A549 (cell line): ENCODE measurements around the gene DNAJB1. TPM values are rescaled to one million over a fixed set of nuclear protein-coding genes. Genes with fewer than 3 reads are reported as not detected.
A peak's percentile ranks its signal among the peaks of the same experiment; 100 is the strongest.

Experiments used
- ATAC-seq, 2 experiments: fragments of 200-7000 bp in 1 of 2; fragments of >200 bp in 1 of 2; cut with Nextera tagmentation in 1 of 2; cut with Tn5 transposase in 1 of 2; 3 replicates each; pipeline versions ENCODE4 v1.8.0 to v1.9.1; 2018 to 2020; ENCODE audit warnings: mild to moderate bottlenecking in 1 of 2, moderate library complexity in 1 of 2
- CTCF ChIA-PET: fragments of 300-600 bp; sonication (Branson Sonifier 250); formaldehyde crosslinking; extraction: SDS; loops from one replicate; lab custom pipeline; 2021; ENCODE audit warnings: antibody characterized with exemption, inconsistent platforms; lab: Yijun Ruan, JAX
- POLR2A ChIA-PET: fragments of 350-600 bp; formaldehyde crosslinking; extraction: SDS; loops from one replicate; lab custom pipeline; 2021; ENCODE audit warnings: antibody characterized with exemption, inconsistent platforms; lab: Yijun Ruan, JAX
- DNase-seq, 2 experiments: peaks; one replicate each; pipeline versions ENCODE4 v3.0.0 to v3.0.0-alpha.2; 2011 to 2016; ENCODE audit warnings: low read depth in 1 of 2, low spot score in 1 of 2
- FAIRE-seq: peaks from 2 replicates; lab custom pipeline; 2011; peaks lifted over from hg19 to GRCh38; lab: Jason Lieb, UNC
- H3K27ac ChIP-seq, 2 experiments: fragments of >200 bp; sonication (Bioruptor Twin); formaldehyde crosslinking; 3 replicates each; pipeline ENCODE4 v1.5.1; 2016 to 2017
- H3K4me1 ChIP-seq: fragments of >200 bp; sonication (Bioruptor Twin); formaldehyde crosslinking; 3 replicates; pipeline ENCODE4 v1.6.1; 2016
- H3K4me2 ChIP-seq: fragments of >200 bp; sonication (Bioruptor Twin); formaldehyde crosslinking; 3 replicates; pipeline ENCODE4 v1.6.1; 2016
- H3K4me3 ChIP-seq: fragments of >200 bp; sonication (Bioruptor Twin); formaldehyde crosslinking; 3 replicates; pipeline ENCODE4 v1.5.1; 2016
- H3K9me3 ChIP-seq: fragments of >200 bp; sonication (Bioruptor Twin); formaldehyde crosslinking; 3 replicates; pipeline ENCODE4 v1.6.1; 2016
- CBX8 ChIP-seq: fragments of 200-600 bp; sonication (generic); IDR thresholded peaks from 2 replicates; pipeline ENCODE4 v1.6.1; 2016
- CEBPB ChIP-seq, 2 experiments: fragments of >200 bp in 1 of 2; sonication (Bioruptor Twin) in 1 of 2; formaldehyde crosslinking in 1 of 2; IDR thresholded peaks; 2 replicates each; pipeline ENCODE4 v1.6.1; 2012 to 2016
- CHD4 ChIP-seq: fragments of 200-600 bp; sonication (generic); IDR thresholded peaks from 2 replicates; pipeline ENCODE4 v1.6.1; 2016; ENCODE audit warnings: antibody characterized with exemption, mild to moderate bottlenecking, borderline replicate concordance
- CTCF ChIP-seq: fragments of >200 bp; sonication (Bioruptor Twin); formaldehyde crosslinking; IDR thresholded peaks from 3 replicates; pipeline ENCODE4 v1.5.1; 2016
- E2F6 ChIP-seq: IDR thresholded peaks from 2 replicates; pipeline ENCODE4 v1.6.1; 2012; ENCODE audit warnings: low read depth, borderline replicate concordance
- EP300 ChIP-seq, 2 experiments: fragments of >200 bp; sonication (Bioruptor Twin); formaldehyde crosslinking; IDR thresholded peaks; 2 replicates in 1 of 2; 3 replicates in 1 of 2; pipeline ENCODE4 v1.6.1; 2016 to 2017
- FOSL2 ChIP-seq, 2 experiments: fragments of 450-650 bp in 1 of 2; fragments of >200 bp in 1 of 2; sonication (Bioruptor Twin) in 1 of 2; formaldehyde crosslinking; IDR thresholded peaks; 2 replicates each; pipeline versions ENCODE4 v1.5.0 to v1.6.1; 2016 to 2020; ENCODE audit warnings: mild to moderate bottlenecking in 1 of 2, moderate library complexity in 1 of 2
- FOXS1 ChIP-seq: fragments of 250-450 bp; sonication (Bioruptor Pico); IDR thresholded peaks from 2 replicates; pipeline ENCODE4 v1.5.0; 2020; ENCODE audit warnings: mild to moderate bottlenecking, moderate library complexity
- GATA3 ChIP-seq: IDR thresholded peaks from 2 replicates; pipeline ENCODE4 v1.6.1; 2012; ENCODE audit warnings: borderline replicate concordance
- HOXA7 ChIP-seq: fragments of 250-450 bp; sonication (Bioruptor Pico); IDR thresholded peaks from 2 replicates; pipeline ENCODE4 v1.5.0; 2020; ENCODE audit warnings: mild to moderate bottlenecking, moderate library complexity
- HOXB13 ChIP-seq: fragments of 250-450 bp; sonication (Bioruptor Pico); IDR thresholded peaks from 2 replicates; pipeline ENCODE4 v1.5.0; 2020; ENCODE audit warnings: low read depth, mild to moderate bottlenecking, moderate library complexity
- JUN ChIP-seq, 2 experiments: fragments of >200 bp; sonication (Bioruptor Twin); formaldehyde crosslinking; IDR thresholded peaks; 2 replicates in 1 of 2; 3 replicates in 1 of 2; pipeline ENCODE4 v1.6.1; 2016 to 2017
- NFE2L2 ChIP-seq: fragments of 150-350 bp; conservative IDR thresholded peaks from 2 replicates; pipeline ENCODE4 v1.6.1; 2014; ENCODE audit warnings: low read length
- POLR2AphosphoS2 ChIP-seq: conservative IDR thresholded peaks from 2 replicates; pipeline ENCODE4 v1.6.1; 2012; ENCODE audit warnings: low read length, improper control_type of control experiment, inconsistent platforms
- RAD21 ChIP-seq, 2 experiments: fragments of >200 bp in 1 of 2; sonication (Bioruptor Twin) in 1 of 2; formaldehyde crosslinking in 1 of 2; IDR thresholded peaks in 1 of 2; conservative IDR thresholded peaks in 1 of 2; 2 replicates in 1 of 2; 3 replicates in 1 of 2; pipeline ENCODE4 v1.6.1; 2012 to 2018; ENCODE audit warnings: inconsistent platforms in 1 of 2
- RARB ChIP-seq: fragments of 250-450 bp; sonication (Bioruptor Pico); IDR thresholded peaks from 2 replicates; pipeline ENCODE4 v1.8.0; 2021; ENCODE audit warnings: mild to moderate bottlenecking, moderate library complexity
- TFCP2L1 ChIP-seq: fragments of 250-450 bp; sonication (Bioruptor Pico); IDR thresholded peaks from 2 replicates; pipeline ENCODE4 v1.5.0; 2021; ENCODE audit warnings: mild to moderate bottlenecking
- WGBS: methylation state at CpG from one replicate; pipeline ENCODE4 v1.1.6; 2017; ENCODE audit errors: missing lambda C conversion rate; 5-methylcytosine and 5-hydroxymethylcytosine counted together
- polyA plus RNA-seq, 4 experiments: library from polyadenylated mRNA; depleted of rRNA in 3 of 4; stranded (reverse); fragments of >200 nt; fragmentation: RNase III in 1 of 4; extraction: RNeasy Plus Mini Kit Qiagen cat#74134 plus additional on column Dnase treatment in 1 of 4; gene quantifications; 2 replicates in 3 of 4; 3 replicates in 1 of 4; pipeline ENCODE4 v1.2.3, GENCODE V29; 2011 to 2017
- TF ChIP-seq, protein P1 (sequence below): fragments of 200-600 bp; sonication (generic); IDR thresholded peaks from 2 replicates; pipeline ENCODE4 v1.6.1; 2016; ENCODE audit warnings: antibody characterized with exemption, mild to moderate bottlenecking, moderate library complexity
- TF ChIP-seq, protein P2 (sequence below): fragments of 150-350 bp; IDR thresholded peaks from 2 replicates; pipeline ENCODE4 v1.6.1; 2014; ENCODE audit warnings: low read depth, mild to moderate bottlenecking, low read length
- TF ChIP-seq, protein P3 (sequence below): IDR thresholded peaks from 2 replicates; pipeline ENCODE4 v1.6.1; 2012

The DNAJB1 gene
- polyA plus RNA-seq, 2 of the 4 experiments (the other 2 are of a cell fraction), result 124 to 128 TPM

GRCh38 chr19:14507704-14508542 is 10.3 kb downstream of the DNAJB1 start:
- CTCF ChIA-PET, result interaction anchor here (0.6 to 1.2 kb wide), 2 partner anchors 8 to 65 kb away, joined by 3 read pairs; no protein-coding TSS in a partner anchor
- TF ChIP-seq EP300 (IDR thresholded peaks at IDR 0.05) (peak in 1 of 2 experiments; percentile 37; a peak in 2 of 5 replicates), FOSL2 (IDR thresholded peaks at IDR 0.05) (no peak), FOSL2 (CRISPR knock-in tag; IDR thresholded peaks at IDR 0.05) (peak; percentile 74), CEBPB (IDR thresholded peaks at IDR 0.05) (peak in 1 of 2 experiments; percentile 24; a peak in 1 of 4 replicates), RARB (0 out of 2 replicates have a peak, but pooled peaks have one; percentile 83), JUN (IDR thresholded peaks at IDR 0.05) (no peak), E2F6 (no peak)
- TF ChIP-seq, protein P1, sequence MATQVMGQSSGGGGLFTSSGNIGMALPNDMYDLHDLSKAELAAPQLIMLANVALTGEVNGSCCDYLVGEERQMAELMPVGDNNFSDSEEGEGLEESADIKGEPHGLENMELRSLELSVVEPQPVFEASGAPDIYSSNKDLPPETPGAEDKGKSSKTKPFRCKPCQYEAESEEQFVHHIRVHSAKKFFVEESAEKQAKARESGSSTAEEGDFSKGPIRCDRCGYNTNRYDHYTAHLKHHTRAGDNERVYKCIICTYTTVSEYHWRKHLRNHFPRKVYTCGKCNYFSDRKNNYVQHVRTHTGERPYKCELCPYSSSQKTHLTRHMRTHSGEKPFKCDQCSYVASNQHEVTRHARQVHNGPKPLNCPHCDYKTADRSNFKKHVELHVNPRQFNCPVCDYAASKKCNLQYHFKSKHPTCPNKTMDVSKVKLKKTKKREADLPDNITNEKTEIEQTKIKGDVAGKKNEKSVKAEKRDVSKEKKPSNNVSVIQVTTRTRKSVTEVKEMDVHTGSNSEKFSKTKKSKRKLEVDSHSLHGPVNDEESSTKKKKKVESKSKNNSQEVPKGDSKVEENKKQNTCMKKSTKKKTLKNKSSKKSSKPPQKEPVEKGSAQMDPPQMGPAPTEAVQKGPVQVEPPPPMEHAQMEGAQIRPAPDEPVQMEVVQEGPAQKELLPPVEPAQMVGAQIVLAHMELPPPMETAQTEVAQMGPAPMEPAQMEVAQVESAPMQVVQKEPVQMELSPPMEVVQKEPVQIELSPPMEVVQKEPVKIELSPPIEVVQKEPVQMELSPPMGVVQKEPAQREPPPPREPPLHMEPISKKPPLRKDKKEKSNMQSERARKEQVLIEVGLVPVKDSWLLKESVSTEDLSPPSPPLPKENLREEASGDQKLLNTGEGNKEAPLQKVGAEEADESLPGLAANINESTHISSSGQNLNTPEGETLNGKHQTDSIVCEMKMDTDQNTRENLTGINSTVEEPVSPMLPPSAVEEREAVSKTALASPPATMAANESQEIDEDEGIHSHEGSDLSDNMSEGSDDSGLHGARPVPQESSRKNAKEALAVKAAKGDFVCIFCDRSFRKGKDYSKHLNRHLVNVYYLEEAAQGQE, result no peak
- TF ChIP-seq, protein P2, sequence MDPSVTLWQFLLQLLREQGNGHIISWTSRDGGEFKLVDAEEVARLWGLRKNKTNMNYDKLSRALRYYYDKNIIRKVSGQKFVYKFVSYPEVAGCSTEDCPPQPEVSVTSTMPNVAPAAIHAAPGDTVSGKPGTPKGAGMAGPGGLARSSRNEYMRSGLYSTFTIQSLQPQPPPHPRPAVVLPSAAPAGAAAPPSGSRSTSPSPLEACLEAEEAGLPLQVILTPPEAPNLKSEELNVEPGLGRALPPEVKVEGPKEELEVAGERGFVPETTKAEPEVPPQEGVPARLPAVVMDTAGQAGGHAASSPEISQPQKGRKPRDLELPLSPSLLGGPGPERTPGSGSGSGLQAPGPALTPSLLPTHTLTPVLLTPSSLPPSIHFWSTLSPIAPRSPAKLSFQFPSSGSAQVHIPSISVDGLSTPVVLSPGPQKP, result no peak
- peak overlapping the region; percentile 94 to 100 for H3K27ac ChIP-seq
- POLR2A ChIA-PET, result interaction anchor here (0.7 to 7.8 kb wide), 3 partner anchors 10 to 911 kb away, joined by 3 to 112 read pairs (median 7); partner anchors contain the start of genes DNAJB1 and GIPC1
- no peak for FAIRE-seq
- H3K4me2 ChIP-seq, result peak overlapping the region; percentile 73
- peak; percentile 32 to 49 for ATAC-seq
- peaks cover 74% of the 10 kb centered on the region for H3K4me1 ChIP-seq
- DNase-seq, result peak in 1 of 2 experiments; percentile 89
- H3K9me3 ChIP-seq, result no peaks in the 10 kb centered on the region
- 12% methylated on average over 9 of the region's 12 CpGs for WGBS
- peak overlapping the region; percentile 12; the same call in 1 of the 3 replicates for H3K4me3 ChIP-seq

GRCh38 chr19:14505488-14506239 is 12.5 kb downstream of the DNAJB1 start:
- peaks cover 73% of the 10 kb centered on the region for H3K4me1 ChIP-seq
- under 1% methylated on average over 16 of the region's 19 CpGs for WGBS
- FAIRE-seq (no peak), DNase-seq (peak; percentile 68 to 95), ATAC-seq (peak; percentile 79 to 80)
- H3K9me3 ChIP-seq, result no peaks in the 10 kb centered on the region
- POLR2A ChIA-PET, result interaction anchor here (0.6 to 7.8 kb wide), 6 partner anchors 8 to 125 kb away, joined by 3 to 112 read pairs (median 7); partner anchors contain the start of genes DNAJB1 and GIPC1
- CTCF ChIA-PET, result interaction anchor here (0.7 to 4.0 kb wide), 26 partner anchors 8 to 74 kb away, joined by 3 to 29 read pairs (median 5); partner anchors contain the start of genes DNAJB1, NDUFB7, PKN1 and PTGER1
- peak overlapping the region; percentile 94 to 100 for H3K27ac ChIP-seq
- peak overlapping the region; percentile 73 for H3K4me2 ChIP-seq
- H3K4me3 ChIP-seq, result no peak overlapping the region
- TF ChIP-seq POLR2AphosphoS2, result no peak
- TF ChIP-seq HOXA7 (CRISPR knock-in tag), result no peak
- no peak for TF ChIP-seq GATA3
- TF ChIP-seq CTCF, result peak; percentile 61
- peak in 1 of 2 experiments; percentile 43; a peak in 2 of 5 replicates for TF ChIP-seq RAD21 (conservative IDR thresholded peaks at IDR 0.05 in 1 of 2, IDR thresholded peaks at IDR 0.05 in 1 of 2)
- TF ChIP-seq HOXB13 (CRISPR knock-in tag), result 0 out of 2 replicates have a peak, but pooled peaks have one; percentile 2
- TF ChIP-seq FOXS1 (CRISPR knock-in tag), result no peak
- TF ChIP-seq CHD4, result no peak
- TF ChIP-seq TFCP2L1 (CRISPR knock-in tag), result 0 out of 2 replicates have a peak, but pooled peaks have one; percentile 41
- TF ChIP-seq CBX8, result no peak
- peak in 1 of 2 experiments; percentile 24; a peak in 1 of 5 replicates for TF ChIP-seq EP300 (IDR thresholded peaks at IDR 0.05)
- TF ChIP-seq, protein P1, result no peak
- TF ChIP-seq, protein P3, sequence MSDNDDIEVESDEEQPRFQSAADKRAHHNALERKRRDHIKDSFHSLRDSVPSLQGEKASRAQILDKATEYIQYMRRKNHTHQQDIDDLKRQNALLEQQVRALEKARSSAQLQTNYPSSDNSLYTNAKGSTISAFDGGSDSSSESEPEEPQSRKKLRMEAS, result peak; percentile 70
- no peak for TF ChIP-seq NFE2L2
